ENCODE results near the gene LEFTY2. TPM values are rescaled to one million over a fixed set of nuclear protein-coding genes. Genes with fewer than 3 reads are reported as not detected.

LEFTY2 gene
- total RNA-seq, 1 experiment from 2014 or later, result not detected

GRCh38 chr1:225899044-225899925, 41.7 kb downstream of the LEFTY2 start:
- Mint-ChIP-seq H3K4me3 (ENCODE audit: unreplicated experiment) (no peak overlapping the region), H3K9me3 (ENCODE audit: unreplicated experiment) (no peaks in the 10 kb centered on the region), H3K27ac (ENCODE audit: low read depth, unreplicated experiment) (no peak overlapping the region), H3K27me3 (ENCODE audit: insufficient read depth, unreplicated experiment) (no peaks in the 10 kb centered on the region), H3K36me3 (ENCODE audit: insufficient read depth, unreplicated experiment) (no peaks in the 10 kb centered on the region), H3K4me1 (ENCODE audit: insufficient read depth, unreplicated experiment) (peaks cover 17% of the 10 kb centered on the region)
- no peak for TF ChIP-seq CTCF (IDR thresholded peaks at IDR 0.05; ENCODE audit: unreplicated experiment)
- no peak for DNase-seq (ENCODE audit: unreplicated experiment)
- BruUV-seq (replicated peaks), result no TSS peak
- ChIA-PET CTCF (interaction anchor here (0.6 to 1.3 kb wide), 4 partner anchors 22 to 425 kb away, joined by 3 to 4 read pairs (median 4); no protein-coding TSS in a partner anchor), POLR2A (interaction anchor here (0.8 to 2.9 kb wide), 3 partner anchors 16 to 121 kb away, joined by 3 to 19 read pairs (median 10); partner anchors contain the start of genes PYCR2 and SRP9)
- intact Hi-C loops (cut with micrococcal nuclease), result no loop called here

GRCh38 chr1:225897595-225898514, 43.2 kb downstream of the LEFTY2 start:
- ChIA-PET POLR2A (interaction anchor here (0.6 to 2.9 kb wide), 17 partner anchors 8 to 346 kb away, joined by 3 to 30 read pairs (median 5); partner anchors contain the start of genes LEFTY1, PYCR2, SRP9 and TMEM63A), CTCF (interaction anchor here (0.6 to 2.7 kb wide), 6 partner anchors 9 to 417 kb away, joined by 3 to 14 read pairs (median 3); partner anchors contain the start of genes LEFTY1 and TMEM63A)
- no peaks in the 10 kb centered on the region for H3K36me3 Mint-ChIP-seq (ENCODE audit: insufficient read depth, unreplicated experiment)
- BruUV-seq (replicated peaks), result no TSS peak
- no peaks in the 10 kb centered on the region for H3K27me3 Mint-ChIP-seq (ENCODE audit: insufficient read depth, unreplicated experiment)
- DNase-seq (ENCODE audit: unreplicated experiment), result no peak
- H3K4me1 Mint-ChIP-seq (ENCODE audit: insufficient read depth, unreplicated experiment), result peaks cover 17% of the 10 kb centered on the region
- H3K9me3 Mint-ChIP-seq (ENCODE audit: unreplicated experiment), result no peaks in the 10 kb centered on the region
- no peak for TF ChIP-seq CTCF (IDR thresholded peaks at IDR 0.05; ENCODE audit: unreplicated experiment)
- peak overlapping the region; percentile 78 for H3K27ac Mint-ChIP-seq (ENCODE audit: low read depth, unreplicated experiment)
- intact Hi-C loops (cut with micrococcal nuclease), result no loop called here
- H3K4me3 Mint-ChIP-seq (ENCODE audit: unreplicated experiment), result no peak overlapping the region

GRCh38 chr1:225896937-225897549, 44.0 kb downstream of the LEFTY2 start:
- BruUV-seq (replicated peaks), result no TSS peak
- TF ChIP-seq CTCF (IDR thresholded peaks at IDR 0.05; ENCODE audit: unreplicated experiment), result no peak
- Mint-ChIP-seq H3K9me3 (ENCODE audit: unreplicated experiment) (no peaks in the 10 kb centered on the region), H3K4me3 (ENCODE audit: unreplicated experiment) (no peak overlapping the region), H3K27ac (ENCODE audit: low read depth, unreplicated experiment) (peak overlapping the region; percentile 78), H3K27me3 (ENCODE audit: insufficient read depth, unreplicated experiment) (no peaks in the 10 kb centered on the region), H3K4me1 (ENCODE audit: insufficient read depth, unreplicated experiment) (peaks cover 17% of the 10 kb centered on the region), H3K36me3 (ENCODE audit: insufficient read depth, unreplicated experiment) (no peaks in the 10 kb centered on the region)
- ChIA-PET POLR2A (interaction anchor here (0.6 to 2.9 kb wide), 16 partner anchors 9 to 279 kb away, joined by 3 to 30 read pairs (median 6); partner anchors contain the start of genes LEFTY1, PYCR2, SRP9 and TMEM63A), CTCF (interaction anchor here (0.9 to 2.7 kb wide), 5 partner anchors 8 to 416 kb away, joined by 3 to 14 read pairs (median 3); partner anchors contain the start of genes LEFTY1 and TMEM63A)
- intact Hi-C loops (cut with micrococcal nuclease), result no loop called here
- DNase-seq (ENCODE audit: unreplicated experiment), result peak; percentile 78

Measured in MCF 10A (cell line).